Muscle of leg (tissue), 11 donors: ENCODE data around the gene GPATCH3. TPM values are rescaled to one million over a fixed set of nuclear protein-coding genes. Genes with fewer than 3 reads are reported as not detected.

Experiments used
- DNase-seq: peaks from one replicate; pipeline ENCODE4 v3.0.0; 2013
- H3K27ac ChIP-seq: one replicate; pipeline ENCODE4 v1.5.1; 2013; ENCODE audit warnings: mild to moderate bottlenecking, low read length, control low read depth
- H3K27me3 ChIP-seq: one replicate; pipeline ENCODE4 v1.6.1; 2013; ENCODE audit warnings: low read length; ENCODE audit not compliant: control insufficient read depth, insufficient read depth
- H3K36me3 ChIP-seq: one replicate; pipeline ENCODE4 v1.6.1; 2013; ENCODE audit warnings: low read length; ENCODE audit not compliant: control insufficient read depth, insufficient read depth
- H3K4me1 ChIP-seq: one replicate; pipeline ENCODE4 v1.6.1; 2013; ENCODE audit warnings: low read length; ENCODE audit not compliant: control insufficient read depth, insufficient read depth
- H3K4me3 ChIP-seq: one replicate; pipeline ENCODE4 v1.5.1; 2013; ENCODE audit warnings: low read length, control low read depth
- H3K9me3 ChIP-seq: replicated peaks from 2 replicates; pipeline ENCODE4 v1.6.1; 2013; ENCODE audit warnings: low read depth, low read length; ENCODE audit not compliant: control insufficient read depth
- whole genome bisulfite sequencing: methylation state at CpG from one replicate; pipeline ENCODE4 v1.1.5; 2013; ENCODE audit warnings: missing lambda C conversion rate; ENCODE audit not compliant: insufficient coverage; 5-methylcytosine and 5-hydroxymethylcytosine counted together
- polyA plus RNA-seq, 8 donors: library from polyadenylated mRNA; unstranded; fragments of 120-200 nt; gene quantifications; one replicate each; pipeline versions ENCODE4 v1.2.1 to v1.2.3, GENCODE V29; 2013; ENCODE audit warnings: inconsistent platforms in 1 of 8, low replicate concordance in 1 of 8; ENCODE audit not compliant: insufficient read length in 8 of 8, insufficient read depth in 1 of 8
- total RNA-seq: library from RNA; stranded (reverse); fragments of 120-200 nt; gene quantifications from one replicate; pipeline ENCODE4 v1.2.4, GENCODE V29; 2013

GPATCH3 gene
- total and polyA plus RNA-seq, 9 donors = 7.9 to 12.7 (median 11.8) TPM

DNA sequence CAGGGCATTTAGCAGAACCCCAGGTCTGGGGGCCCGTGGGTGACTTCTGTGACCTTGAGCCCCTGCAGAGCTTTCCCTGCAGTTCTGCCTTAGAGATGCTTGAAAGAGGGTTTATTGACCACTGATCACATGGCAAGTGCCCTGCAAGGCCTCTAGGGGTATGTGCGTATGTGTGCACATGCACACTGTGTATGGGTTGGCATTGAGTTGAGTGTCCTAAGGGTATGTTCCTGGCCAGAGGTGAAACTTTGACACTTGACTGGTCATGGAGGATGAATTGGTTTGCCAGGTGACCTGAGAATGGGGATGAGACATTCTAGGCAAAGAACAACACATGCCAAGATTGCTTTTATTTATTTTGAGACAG lies 38.4 kb upstream of the GPATCH3 start:
- Histone ChIP-seq H3K9me3 (no peaks in the 10 kb centered on the region), H3K27ac (no peak overlapping the region), H3K4me3 (no peak overlapping the region), H3K36me3 (peaks cover 60% of the 10 kb centered on the region), H3K4me1 (no peaks in the 10 kb centered on the region), H3K27me3 (no peaks in the 10 kb centered on the region)
- 66% methylated on average over 2 of the region's 2 CpGs for WGBS
- DNase-seq = no peak

DNA sequence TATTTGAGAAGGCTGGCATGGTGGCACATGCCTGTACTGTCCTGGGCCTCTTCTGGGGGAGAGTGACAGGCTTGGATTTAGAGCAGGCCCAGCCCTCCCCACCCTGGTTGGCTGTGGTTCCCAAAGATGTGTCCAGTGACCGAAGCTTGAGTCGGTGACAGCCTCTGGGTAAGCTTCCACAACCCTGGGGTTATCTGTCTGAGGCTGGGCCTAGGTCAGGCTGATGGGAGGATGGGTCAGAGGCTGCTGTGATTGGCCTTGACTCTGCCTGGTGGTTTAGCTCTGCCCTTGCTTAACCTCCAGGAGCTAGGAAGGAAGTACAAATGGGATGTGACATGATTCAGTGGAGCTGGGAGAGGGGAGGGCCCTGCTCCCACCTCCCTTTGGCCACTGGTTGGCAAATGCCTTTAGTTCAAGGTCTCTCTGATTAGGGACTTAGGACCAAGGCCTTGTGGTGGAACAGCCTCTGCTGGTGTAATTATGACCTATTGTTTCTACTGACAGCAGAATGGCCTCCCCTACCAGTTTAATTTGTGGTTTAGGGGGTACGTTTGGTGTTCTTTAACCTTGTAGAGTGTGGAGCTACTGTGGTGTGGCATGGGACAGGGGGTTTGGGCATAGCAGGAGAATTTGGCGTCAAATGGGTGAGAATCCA lies 37.9 kb upstream of the GPATCH3 start:
- H3K4me1 ChIP-seq = no peaks in the 10 kb centered on the region
- H3K27me3 ChIP-seq = no peaks in the 10 kb centered on the region
- peaks cover 57% of the 10 kb centered on the region for H3K36me3 ChIP-seq
- DNase-seq = no peak
- no peak overlapping the region for H3K27ac ChIP-seq
- H3K9me3 ChIP-seq = no peaks in the 10 kb centered on the region
- 86% methylated on average over 2 of the region's 4 CpGs for WGBS
- no peak overlapping the region for H3K4me3 ChIP-seq

DNA sequence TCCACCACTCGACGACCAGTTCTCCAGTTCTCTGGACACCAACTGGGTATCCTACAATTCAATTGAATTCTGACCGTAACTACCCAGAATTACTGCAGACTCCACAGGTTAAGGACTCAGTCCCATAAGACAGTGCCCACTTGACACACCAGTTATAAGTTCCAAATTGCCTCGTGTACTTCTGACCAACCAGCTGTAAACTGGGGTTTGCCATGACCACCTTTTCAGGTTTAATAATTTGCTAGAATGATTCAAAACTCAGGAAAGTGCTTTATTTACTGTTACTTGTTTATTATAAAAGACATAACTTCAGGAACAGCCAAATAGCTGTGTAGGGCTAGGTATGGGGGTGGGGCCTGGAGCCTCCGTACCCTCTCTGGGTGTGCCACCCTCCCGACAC lies 36.6 kb upstream of the GPATCH3 start:
- Histone ChIP-seq H3K27me3 (no peaks in the 10 kb centered on the region), H3K4me3 (no peak overlapping the region), H3K27ac (no peak overlapping the region), H3K9me3 (no peaks in the 10 kb centered on the region), H3K36me3 (peaks cover 53% of the 10 kb centered on the region), H3K4me1 (no peaks in the 10 kb centered on the region)
- 100% methylated on average over 3 of the region's 6 CpGs for WGBS
- no peak for DNase-seq

DNA sequence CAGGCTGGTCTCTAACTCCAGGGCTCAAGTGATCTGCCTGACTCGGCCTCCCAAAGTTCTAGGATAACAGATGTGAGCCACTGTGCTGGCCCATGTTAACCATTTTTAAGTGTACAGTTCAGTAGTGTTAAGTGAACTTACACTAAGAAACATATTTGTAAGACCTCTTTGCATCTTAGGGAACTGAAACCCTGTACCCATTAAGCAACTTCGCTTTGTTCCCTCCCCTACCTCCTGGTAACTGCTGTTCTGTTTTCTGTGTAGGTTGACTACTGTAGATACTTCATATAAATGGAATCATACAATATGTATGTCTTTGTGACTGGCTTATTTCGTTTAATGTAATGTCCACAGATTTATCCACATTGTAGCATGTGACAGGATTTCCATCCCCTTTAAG lies 32.3 kb upstream of the GPATCH3 start:
- Histone ChIP-seq H3K27me3 (no peaks in the 10 kb centered on the region), H3K4me3 (no peak overlapping the region), H3K27ac (no peak overlapping the region), H3K36me3 (peaks cover 40% of the 10 kb centered on the region), H3K4me1 (no peaks in the 10 kb centered on the region), H3K9me3 (no peaks in the 10 kb centered on the region)
- WGBS = no CpG with 5 or more reads among the region's 3 CpGs
- DNase-seq = peak; percentile 35

DNA sequence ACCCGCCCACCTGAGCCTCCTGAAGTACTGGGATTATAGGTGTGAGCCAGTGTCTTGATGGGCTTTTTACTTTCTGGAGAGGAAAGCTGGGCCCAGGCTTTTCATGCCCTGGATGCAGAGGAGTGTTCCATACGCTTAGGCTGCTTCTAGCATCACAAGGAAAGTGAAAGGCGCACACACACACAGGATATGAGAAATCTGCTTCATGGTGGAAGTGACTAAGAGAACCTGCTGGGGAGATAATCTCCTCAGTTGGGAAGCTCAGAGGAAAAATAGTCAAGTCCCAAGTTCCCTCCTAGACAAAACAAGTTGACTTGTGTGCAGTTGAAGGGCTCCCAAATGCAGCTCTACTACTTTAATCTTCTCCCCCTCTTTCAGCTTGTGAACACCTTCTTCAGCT lies 23.4 kb upstream of the GPATCH3 start:
- Histone ChIP-seq H3K9me3 (no peaks in the 10 kb centered on the region), H3K27me3 (no peaks in the 10 kb centered on the region), H3K36me3 (peaks cover 35% of the 10 kb centered on the region), H3K4me1 (peaks cover 17% of the 10 kb centered on the region), H3K4me3 (no peak overlapping the region), H3K27ac (no peak overlapping the region)
- WGBS = 89% methylated on average over 3 of the region's 3 CpGs
- no peak for DNase-seq

DNA sequence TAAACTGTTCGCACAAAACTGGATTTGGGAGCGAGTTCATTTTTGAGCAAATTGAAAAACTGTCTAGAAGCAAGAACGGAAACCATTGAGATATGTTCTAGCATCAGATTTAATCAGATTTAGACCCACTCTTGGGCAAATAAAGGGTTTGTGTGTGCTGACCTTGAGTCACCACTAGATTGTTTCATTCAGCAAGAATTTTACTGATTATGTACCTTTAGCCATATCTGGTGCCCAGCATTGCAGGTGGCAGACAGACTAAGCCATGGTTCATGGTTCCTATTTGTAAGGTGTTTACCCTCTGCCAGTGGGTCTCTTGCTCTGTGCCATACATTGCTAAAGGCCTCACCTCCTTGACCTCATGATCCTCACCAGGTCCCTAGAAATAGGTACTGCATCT lies 22.6 kb upstream of the GPATCH3 start:
- H3K36me3 ChIP-seq = peaks cover 31% of the 10 kb centered on the region

DNA sequence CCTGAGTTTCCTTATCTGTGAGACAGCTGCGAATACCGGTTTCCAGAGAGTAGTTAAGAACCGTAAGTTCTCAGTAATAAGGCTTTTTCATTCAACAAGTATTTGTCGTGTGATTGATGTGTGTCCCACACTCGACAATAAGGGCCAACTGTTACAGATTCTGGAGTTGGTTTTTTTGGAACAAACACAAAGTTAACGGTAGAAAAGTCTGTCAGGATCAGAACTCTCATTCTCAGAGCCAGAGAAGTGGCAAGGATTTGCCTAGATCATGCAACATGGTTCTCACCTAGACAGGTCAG lies 22.1 kb upstream of the GPATCH3 start:
- Histone ChIP-seq H3K27me3 (no peaks in the 10 kb centered on the region), H3K4me1 (peaks cover 17% of the 10 kb centered on the region), H3K4me3 (peak overlapping the region; percentile 93), H3K9me3 (no peaks in the 10 kb centered on the region), H3K27ac (no peak overlapping the region), H3K36me3 (peaks cover 29% of the 10 kb centered on the region)
- DNase-seq = no peak
- WGBS = 54% methylated on average over 4 of the region's 6 CpGs

More for the DNA sequence above, 22.6 kb upstream of the GPATCH3 start:
- WGBS = no CpG with 5 or more reads among the region's 3 CpGs
- DNase-seq = no peak
- Histone ChIP-seq H3K9me3 (no peaks in the 10 kb centered on the region), H3K4me1 (peaks cover 17% of the 10 kb centered on the region), H3K4me3 (no peak overlapping the region), H3K27ac (no peak overlapping the region), H3K27me3 (no peaks in the 10 kb centered on the region)

DNA sequence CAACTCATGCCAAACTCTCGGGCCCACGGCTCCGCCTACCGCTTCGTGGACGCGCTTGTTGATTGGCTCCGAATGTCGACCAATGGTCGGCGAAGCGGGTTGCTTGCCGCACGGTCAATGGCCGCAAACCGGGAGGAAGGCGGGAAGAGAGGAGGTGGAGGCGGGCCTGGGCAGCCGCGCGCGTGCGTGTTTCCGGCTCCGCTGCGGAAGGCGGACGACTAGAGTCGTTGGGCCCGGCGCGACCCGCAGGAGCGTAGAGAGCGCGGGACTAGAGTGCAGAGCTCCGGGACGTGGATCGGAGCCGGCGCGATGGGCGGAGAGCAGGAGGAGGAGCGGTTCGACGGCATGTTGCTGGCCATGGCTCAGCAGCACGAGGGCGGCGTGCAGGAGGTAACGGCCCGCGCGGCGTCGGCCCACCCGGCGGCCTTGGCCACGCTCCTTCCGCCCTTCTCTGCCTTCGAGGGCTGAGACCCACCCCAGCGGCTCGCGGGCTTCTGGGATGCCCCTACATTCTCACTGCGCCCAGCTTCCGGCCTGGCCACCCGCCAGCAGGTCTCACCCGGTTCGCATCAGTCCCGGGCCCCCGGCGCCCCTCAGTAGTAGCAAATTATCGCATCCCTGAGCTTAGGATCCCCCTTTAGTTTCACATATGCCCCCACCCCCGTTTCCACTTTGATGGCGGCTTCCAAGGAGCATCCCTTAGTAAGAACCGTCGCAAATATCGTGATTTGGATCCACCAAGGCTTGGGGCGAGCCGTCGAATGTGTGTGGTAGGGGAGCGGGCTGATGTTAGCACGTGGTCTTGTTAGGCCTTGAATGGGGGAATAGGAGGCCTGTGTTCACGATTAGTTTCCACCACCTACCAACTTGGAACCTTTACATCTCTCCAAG lies 21.5 kb upstream of the GPATCH3 start, which contains the start of gene NUDC:
Gene NUDC, plus strand, starts transcription at position 204 of the 891 bp plus-strand sequence. Its CDS starts 106 bp downstream, at position 310.
- H3K4me3 ChIP-seq = peak within 1 kb of the TSS; percentile 93
- WGBS = under 1% methylated on average over 72 of the region's 83 CpGs
- peaks cover 26% of the 10 kb centered on the region for H3K36me3 ChIP-seq
- no peaks in the 10 kb centered on the region for H3K27me3 ChIP-seq
- no peaks in the 10 kb centered on the region for H3K9me3 ChIP-seq
- peak; percentile 99 for DNase-seq
- H3K27ac ChIP-seq = peak within 1 kb of the TSS; percentile 90
- H3K4me1 ChIP-seq = peaks cover 17% of the 10 kb centered on the region

DNA sequence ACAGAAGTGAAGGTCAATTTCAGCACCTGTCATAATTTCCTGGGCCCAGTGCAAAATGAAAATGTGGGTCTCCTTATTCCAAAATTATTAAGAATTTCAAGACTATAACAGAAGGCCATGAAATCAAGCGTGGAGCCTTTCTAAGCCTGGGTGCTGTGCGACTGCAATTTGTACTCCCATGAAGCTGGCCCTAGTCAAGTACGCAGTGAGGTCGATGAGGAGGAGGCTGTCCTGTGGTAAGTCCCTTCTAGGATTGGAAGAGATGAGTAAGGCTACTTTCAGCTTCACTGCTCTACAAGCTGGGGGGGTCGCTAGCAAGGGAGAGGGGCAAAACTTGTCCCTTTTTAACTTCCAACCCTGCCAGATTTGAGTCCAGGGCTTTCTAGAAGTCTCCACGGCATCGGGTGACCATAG lies 20.9 kb upstream of the GPATCH3 start:
- Histone ChIP-seq H3K36me3 (peaks cover 19% of the 10 kb centered on the region), H3K4me1 (peaks cover 17% of the 10 kb centered on the region), H3K27ac (peak overlapping the region; percentile 90), H3K27me3 (no peaks in the 10 kb centered on the region), H3K9me3 (no peaks in the 10 kb centered on the region), H3K4me3 (peak overlapping the region; percentile 93)
- no peak for DNase-seq
- WGBS = 6% methylated on average over 6 of the region's 7 CpGs

DNA sequence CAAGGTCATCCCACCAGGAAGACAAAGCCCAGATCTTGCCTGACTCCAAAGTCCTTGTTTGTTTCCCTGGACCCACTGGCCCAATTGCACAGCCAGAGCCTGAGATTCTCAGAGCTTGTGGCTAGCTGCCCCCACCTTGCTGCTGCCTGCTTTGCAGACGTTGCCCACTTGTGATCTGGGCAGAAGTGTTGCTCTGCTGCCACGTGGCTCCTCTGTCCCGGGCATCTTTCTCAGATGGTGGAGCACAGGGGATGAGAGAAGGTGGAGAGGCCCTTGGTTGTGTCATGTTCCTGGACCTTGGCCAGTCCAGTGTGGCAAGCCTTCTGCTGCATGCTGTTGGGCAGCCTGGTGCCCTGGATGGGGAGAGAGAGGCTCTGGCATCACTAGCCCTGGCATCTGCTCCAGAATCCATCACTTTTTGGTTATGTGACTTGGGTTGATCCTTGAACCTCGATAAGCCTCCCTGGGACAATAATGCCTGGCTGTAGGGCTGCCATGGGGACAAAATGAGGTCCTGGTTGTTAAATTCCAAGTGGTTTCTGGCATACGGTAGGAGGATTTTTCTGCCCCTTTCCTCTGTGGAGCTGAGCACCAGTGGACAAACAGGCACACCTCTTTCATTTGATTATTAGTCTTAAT lies 15.1 kb upstream of the GPATCH3 start:
- Histone ChIP-seq H3K36me3 (no peaks in the 10 kb centered on the region), H3K27me3 (peaks cover 6% of the 10 kb centered on the region), H3K27ac (no peak overlapping the region), H3K4me1 (no peaks in the 10 kb centered on the region), H3K9me3 (no peaks in the 10 kb centered on the region), H3K4me3 (no peak overlapping the region)
- DNase-seq = no peak
- WGBS = 52% methylated on average over 4 of the region's 5 CpGs
